Panc1 (cell line): ENCODE measurements around the gene PLEKHA7.
"Not testable (repeated sequence)": the region's sequence is repeated elsewhere in the genome, so short reads cannot be mapped to it uniquely, and the experiment has no call there.

Experiments used
- TF ChIP-seq, protein P1 (sequence below): fragments of 450-650 bp; IDR thresholded peaks from 2 replicates; pipeline ENCODE4 v1.5.1; 2017; ENCODE audit warnings: mild to moderate bottlenecking
- TF ChIP-seq, protein P2 (sequence below), 2 experiments: IDR thresholded peaks; 2 replicates each; pipeline ENCODE4 v1.6.1; 2011 to 2012; ENCODE audit warnings: low read depth in 2 of 2, control low read depth in 1 of 2, low read length in 1 of 2, mild to moderate bottlenecking in 1 of 2, moderate library complexity in 1 of 2; ENCODE audit not compliant: insufficient read depth in 1 of 2

DNA sequence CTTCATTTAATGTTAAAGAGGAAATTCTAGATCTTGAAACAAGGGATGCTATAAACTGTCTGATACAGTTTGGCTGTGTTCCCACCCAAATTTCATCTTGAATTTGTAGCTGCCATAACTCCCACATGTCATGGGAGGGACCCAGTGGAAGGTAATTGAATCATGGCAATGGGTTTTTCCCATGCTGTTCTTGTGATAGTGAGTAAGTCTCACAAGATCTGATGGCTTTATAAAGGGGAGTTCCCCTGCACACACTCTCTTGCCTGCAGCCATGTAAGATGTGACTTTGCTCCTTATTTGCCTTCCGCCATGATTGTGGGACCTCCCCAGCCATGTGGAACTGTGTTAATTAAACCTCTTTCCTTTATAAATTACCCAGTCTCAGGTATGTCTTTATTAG, 149.8 kb downstream of the PLEKHA7 start:
- TF ChIP-seq, protein P1, sequence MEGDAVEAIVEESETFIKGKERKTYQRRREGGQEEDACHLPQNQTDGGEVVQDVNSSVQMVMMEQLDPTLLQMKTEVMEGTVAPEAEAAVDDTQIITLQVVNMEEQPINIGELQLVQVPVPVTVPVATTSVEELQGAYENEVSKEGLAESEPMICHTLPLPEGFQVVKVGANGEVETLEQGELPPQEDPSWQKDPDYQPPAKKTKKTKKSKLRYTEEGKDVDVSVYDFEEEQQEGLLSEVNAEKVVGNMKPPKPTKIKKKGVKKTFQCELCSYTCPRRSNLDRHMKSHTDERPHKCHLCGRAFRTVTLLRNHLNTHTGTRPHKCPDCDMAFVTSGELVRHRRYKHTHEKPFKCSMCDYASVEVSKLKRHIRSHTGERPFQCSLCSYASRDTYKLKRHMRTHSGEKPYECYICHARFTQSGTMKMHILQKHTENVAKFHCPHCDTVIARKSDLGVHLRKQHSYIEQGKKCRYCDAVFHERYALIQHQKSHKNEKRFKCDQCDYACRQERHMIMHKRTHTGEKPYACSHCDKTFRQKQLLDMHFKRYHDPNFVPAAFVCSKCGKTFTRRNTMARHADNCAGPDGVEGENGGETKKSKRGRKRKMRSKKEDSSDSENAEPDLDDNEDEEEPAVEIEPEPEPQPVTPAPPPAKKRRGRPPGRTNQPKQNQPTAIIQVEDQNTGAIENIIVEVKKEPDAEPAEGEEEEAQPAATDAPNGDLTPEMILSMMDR: not testable (repeated sequence)
- TF ChIP-seq, protein P2, sequence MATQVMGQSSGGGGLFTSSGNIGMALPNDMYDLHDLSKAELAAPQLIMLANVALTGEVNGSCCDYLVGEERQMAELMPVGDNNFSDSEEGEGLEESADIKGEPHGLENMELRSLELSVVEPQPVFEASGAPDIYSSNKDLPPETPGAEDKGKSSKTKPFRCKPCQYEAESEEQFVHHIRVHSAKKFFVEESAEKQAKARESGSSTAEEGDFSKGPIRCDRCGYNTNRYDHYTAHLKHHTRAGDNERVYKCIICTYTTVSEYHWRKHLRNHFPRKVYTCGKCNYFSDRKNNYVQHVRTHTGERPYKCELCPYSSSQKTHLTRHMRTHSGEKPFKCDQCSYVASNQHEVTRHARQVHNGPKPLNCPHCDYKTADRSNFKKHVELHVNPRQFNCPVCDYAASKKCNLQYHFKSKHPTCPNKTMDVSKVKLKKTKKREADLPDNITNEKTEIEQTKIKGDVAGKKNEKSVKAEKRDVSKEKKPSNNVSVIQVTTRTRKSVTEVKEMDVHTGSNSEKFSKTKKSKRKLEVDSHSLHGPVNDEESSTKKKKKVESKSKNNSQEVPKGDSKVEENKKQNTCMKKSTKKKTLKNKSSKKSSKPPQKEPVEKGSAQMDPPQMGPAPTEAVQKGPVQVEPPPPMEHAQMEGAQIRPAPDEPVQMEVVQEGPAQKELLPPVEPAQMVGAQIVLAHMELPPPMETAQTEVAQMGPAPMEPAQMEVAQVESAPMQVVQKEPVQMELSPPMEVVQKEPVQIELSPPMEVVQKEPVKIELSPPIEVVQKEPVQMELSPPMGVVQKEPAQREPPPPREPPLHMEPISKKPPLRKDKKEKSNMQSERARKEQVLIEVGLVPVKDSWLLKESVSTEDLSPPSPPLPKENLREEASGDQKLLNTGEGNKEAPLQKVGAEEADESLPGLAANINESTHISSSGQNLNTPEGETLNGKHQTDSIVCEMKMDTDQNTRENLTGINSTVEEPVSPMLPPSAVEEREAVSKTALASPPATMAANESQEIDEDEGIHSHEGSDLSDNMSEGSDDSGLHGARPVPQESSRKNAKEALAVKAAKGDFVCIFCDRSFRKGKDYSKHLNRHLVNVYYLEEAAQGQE (IDR thresholded peaks at IDR 0.05; ENCODE audit: insufficient read depth in 1 of 2, low read depth in 2 of 2, low read length in 1 of 2): not testable (repeated sequence)
